SKM-1 treated with dmso at 0.1 percent for 144 hours (cell line): ENCODE results near the gene VSTM2B.

Experiments used
- DNase-seq: peaks from one replicate; lab custom pipeline; 2025; ENCODE audit not compliant: unreplicated experiment; lab: John Stamatoyannopoulos, UW

The VSTM2B gene

GRCh38 chr19:29529646-29530539 is 4.1 kb downstream of the VSTM2B start:
- no peak for DNase-seq

- DNase-seq: no peak
Measured at GRCh38 chr19:29530540-29531457, 5.0 kb downstream of the VSTM2B start.

- DNase-seq: no peak
Measured at GRCh38 chr19:29531458-29532025, 5.7 kb downstream of the VSTM2B start.

DNA sequence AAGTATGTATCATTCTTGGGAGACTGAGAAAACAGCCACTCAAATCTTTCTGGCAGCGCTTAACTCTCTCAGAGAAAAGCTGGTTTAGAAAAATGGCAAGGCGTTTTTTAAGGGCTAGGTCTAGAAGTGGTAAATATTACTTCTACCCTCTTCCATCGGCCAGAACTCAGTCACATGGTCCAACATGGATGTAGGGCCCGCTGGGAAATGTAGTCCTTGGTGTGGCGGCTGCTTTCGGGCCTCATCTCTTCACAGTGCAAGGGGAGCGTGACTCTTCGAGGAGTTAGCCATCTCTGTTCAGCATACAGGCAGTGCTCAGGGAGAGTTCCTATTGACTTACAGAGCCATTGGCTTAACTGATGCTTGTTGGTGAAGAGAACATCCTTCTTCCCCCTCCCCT is 6.3 kb downstream of the VSTM2B start:
- DNase-seq: no peak

DNA sequence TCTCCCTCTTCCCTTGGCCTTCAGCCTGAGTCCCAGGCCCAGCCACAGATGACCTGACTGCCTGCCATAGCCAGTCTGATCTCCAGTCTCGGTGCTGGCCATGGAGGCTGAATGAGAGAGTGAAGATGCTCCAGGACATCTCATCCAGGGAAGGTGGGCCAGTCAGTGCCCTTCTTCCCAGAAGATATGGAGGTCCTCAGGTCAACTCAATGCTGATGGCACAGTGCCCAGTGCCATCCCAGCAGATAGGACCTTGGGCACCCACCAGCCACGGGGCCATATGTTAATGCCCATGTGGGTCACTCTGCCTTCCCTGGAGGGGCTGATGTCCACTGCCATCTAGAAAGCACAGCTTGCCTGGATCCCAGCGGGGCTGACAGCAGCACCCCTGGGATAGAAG is 7.2 kb downstream of the VSTM2B start:
- DNase-seq: no peak

GRCh38 chr19:29533578-29534544 is 8.1 kb downstream of the VSTM2B start:
- DNase-seq: no peak

- DNase-seq: no peak
Measured at GRCh38 chr19:29535214-29535831, 9.5 kb downstream of the VSTM2B start.

GRCh38 chr19:29535984-29536508 is 10.3 kb downstream of the VSTM2B start:
- no peak for DNase-seq

GRCh38 chr19:29537181-29537580 is 11.4 kb downstream of the VSTM2B start:
- DNase-seq: no peak

- no peak for DNase-seq
Measured at GRCh38 chr19:29537601-29538000, 11.8 kb downstream of the VSTM2B start.

GRCh38 chr19:29538146-29538545 is 12.4 kb downstream of the VSTM2B start:
- DNase-seq: no peak

DNA sequence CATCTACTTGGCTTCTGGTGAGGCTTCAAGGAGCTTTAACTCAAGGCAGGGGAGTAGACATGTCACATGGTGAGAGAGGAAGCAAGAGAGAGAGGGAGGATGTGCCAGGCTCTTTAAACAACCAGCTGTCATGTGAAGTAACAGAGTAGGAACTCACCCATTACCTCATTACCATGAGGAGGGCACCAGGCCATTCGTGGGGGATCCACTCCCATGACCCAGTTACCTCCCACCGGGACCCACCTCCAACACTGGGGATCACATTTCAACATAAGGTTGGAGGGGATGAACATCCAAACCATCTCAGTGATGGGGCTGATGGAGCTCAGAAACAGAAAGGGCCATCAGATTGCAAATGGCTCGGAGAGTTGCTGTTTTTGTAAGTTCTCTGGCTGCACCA is 12.9 kb downstream of the VSTM2B start:
- DNase-seq: no peak

DNA sequence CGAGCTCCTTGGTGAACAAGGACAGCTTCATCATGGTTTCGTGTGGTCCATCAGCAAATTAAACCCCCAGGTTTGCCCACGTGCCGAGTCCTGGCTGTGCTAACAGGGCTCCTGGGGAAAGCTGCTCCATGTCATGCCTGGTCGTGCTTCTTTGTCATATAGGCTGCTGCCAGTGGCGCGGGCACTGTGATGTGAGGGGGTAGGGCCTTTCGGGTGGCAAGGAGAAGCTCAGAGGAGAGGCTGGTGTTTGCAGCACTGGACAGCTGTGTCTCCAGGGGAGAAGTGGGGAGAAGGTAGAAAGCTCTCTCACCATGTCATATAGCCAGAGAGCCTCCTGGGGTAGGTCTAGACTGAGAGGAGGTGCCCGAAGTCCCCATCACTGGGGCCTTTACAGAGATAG is 13.3 kb downstream of the VSTM2B start:
- DNase-seq: no peak

DNA sequence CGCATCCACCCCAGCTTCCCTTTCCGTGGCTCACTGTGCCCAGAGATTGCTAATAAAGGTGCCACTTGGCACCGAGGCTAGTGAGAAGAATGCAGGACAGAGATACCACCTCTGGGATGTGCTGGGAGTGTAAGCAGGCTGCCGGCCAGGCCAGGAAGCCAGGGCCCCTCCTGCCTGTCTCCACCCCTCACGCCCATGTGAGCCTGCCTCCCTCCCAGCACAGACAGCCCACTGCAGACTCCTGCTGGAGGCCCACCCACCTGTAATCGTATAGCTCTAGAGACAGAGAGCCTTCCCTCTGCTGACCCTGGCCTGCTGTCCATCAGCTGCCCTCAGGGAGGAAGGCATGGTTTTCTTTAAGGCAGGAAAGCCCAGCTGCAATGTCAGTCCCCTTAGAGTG is 13.9 kb downstream of the VSTM2B start:
- no peak for DNase-seq

DNA sequence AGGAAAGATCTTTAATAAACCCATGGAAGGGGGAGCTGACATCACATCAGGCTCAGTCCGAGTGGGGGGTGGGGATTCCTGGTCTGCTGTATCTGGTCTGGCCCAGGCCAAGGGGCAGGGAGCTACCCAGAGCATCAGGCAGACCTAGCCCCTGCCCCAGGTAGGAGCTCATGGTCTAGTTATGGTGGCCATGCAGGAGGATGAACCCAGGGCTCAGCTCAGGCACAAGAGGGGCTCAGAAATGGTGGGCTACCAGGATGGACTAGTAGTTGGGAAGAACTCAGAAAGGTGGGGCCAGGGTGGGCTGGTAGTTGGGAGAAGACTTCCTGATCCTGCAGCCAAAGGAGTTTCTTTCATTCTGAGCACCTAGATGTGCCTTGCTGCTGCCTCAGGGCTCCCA is 14.3 kb downstream of the VSTM2B start:
- DNase-seq: no peak

GRCh38 chr19:29541473-29542253 is 15.9 kb downstream of the VSTM2B start:
- DNase-seq: no peak

GRCh38 chr19:29542327-29542726 is 16.5 kb downstream of the VSTM2B start:
- no peak for DNase-seq

DNA sequence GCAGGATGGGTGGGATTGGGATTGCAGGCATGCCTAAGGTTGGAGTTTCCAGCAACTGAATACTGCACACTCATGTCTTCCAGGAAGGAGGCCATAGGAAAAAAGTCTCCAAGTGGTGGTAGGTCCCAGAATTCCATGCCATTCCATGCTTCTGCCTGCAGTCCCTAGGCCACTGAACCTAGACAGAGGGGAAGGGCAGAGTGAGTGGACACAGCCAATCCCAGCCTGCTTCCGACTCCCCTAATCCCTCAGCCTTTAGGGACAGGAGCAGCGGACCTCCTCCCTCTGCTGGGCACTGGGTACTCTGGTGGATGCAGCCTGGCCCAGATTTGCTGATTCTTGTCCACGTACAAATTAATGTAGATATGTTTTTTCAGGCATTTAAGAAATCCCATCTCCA is 17.0 kb downstream of the VSTM2B start:
- DNase-seq: no peak

GRCh38 chr19:29543381-29543780 is 17.6 kb downstream of the VSTM2B start:
- DNase-seq: no peak
